ENCODE measurements around the gene TSPAN3. TPM values are rescaled to one million over a fixed set of nuclear protein-coding genes. Genes with fewer than 3 reads are reported as not detected.

The TSPAN3 gene
- total and polyA plus RNA-seq, 2 donors (not counting 3 experiments of a cell fraction or from before 2014, with no cell fraction given) = 215 to 606 TPM

DNA sequence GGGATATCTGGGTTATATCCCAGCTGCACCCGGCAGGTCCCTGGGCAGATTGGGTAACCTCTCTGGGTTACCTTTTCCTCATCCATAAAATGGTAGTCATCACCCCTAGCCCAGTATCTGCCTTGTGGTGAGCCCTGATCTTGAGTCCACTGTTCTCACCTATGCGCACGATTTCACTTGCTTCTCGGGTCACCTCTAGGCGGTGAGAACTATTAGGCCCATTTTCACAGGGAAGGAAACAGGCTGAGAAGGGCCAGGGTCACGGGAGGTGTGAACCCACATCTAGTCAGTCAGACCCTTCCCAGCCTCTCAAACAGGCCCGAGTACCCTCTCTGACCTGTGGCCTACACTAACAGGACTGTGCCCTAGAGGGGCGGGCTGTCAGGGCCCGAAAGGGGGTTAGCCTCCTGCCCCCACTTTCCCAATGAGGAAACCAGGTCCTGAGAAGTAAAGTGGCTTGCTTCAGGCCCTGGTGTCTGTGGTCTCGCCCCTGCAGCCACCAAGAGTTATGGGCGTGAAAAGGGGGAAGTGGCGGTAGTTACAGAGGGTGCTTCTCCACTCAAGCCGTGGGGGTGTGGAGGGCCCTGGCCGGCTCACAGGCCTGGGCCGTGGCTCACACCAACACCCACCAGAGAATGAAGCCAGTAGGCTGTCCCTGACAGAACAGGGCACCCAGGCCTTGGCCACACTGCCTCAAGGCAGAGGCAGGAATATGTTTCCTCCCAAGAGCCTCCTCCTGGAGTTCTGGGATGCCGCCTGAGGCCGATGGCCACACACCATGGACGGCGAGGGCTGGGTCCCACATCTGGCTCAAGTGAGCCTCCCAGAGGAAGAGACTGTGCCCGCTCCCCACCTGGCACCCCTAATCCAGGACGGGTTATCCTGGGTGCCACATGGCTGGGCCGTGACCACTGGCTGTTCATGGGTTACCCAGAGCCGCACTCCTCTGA, 56.5 kb downstream of the TSPAN3 start:
- Histone ChIP-seq H3K9ac (replicated peaks; ENCODE audit: extremely low read depth, insufficient read depth, low read length) (no peak overlapping the region), H4K20me1 (replicated peaks; ENCODE audit: control insufficient read depth, extremely low read depth, insufficient read depth, low read length) (no peaks in the 10 kb centered on the region), H3K4me2 (ENCODE audit: insufficient read depth, low read length) (no peak overlapping the region), H3K79me2 (ENCODE audit: control insufficient read depth, insufficient read depth, low read length) (no peaks in the 10 kb centered on the region), H3K9me1 (replicated peaks; ENCODE audit: control insufficient read depth, extremely low read depth, insufficient read depth, low read length) (no peaks in the 10 kb centered on the region), H3K36me3 (ENCODE audit: control insufficient read depth in 2 of 2, extremely low read depth in 1 of 2, insufficient read depth in 2 of 2, low read length in 2 of 2) (no peaks in the 10 kb centered on the region), H2AFZ (ENCODE audit: low read depth, low read length) (no peak overlapping the region), H3K4me3 (replicated peaks in 1 of 3; ENCODE audit: insufficient read depth in 1 of 3, low read depth in 1 of 3, low read length in 3 of 3) (no peak overlapping the region), H3K27ac (ENCODE audit: insufficient read depth, low read depth, low read length) (no peak overlapping the region), H3K9me3 (replicated peaks; ENCODE audit: control insufficient read depth, insufficient read depth, low read length) (no peaks in the 10 kb centered on the region), H3K27me3 (ENCODE audit: control insufficient read depth in 2 of 2, insufficient read depth in 2 of 2, low read length in 2 of 2) (no peaks in the 10 kb centered on the region), H3K4me1 (ENCODE audit: control insufficient read depth, extremely low read depth, insufficient read depth, low read length) (no peaks in the 10 kb centered on the region)
- TF ChIP-seq MAX (IDR thresholded peaks at IDR 0.05; ENCODE audit: insufficient read depth, insufficient read length) (no peak), POLR2AphosphoS5 (IDR thresholded peaks at IDR 0.05; ENCODE audit: insufficient read depth, low read depth, low read length) (no peak), CTCF (IDR thresholded peaks at IDR 0.05; ENCODE audit: extremely low read depth in 1 of 2, insufficient read depth in 1 of 2, low read depth in 1 of 2, low read length in 2 of 2) (no peak), EZH2 (IDR thresholded peaks at IDR 0.05; ENCODE audit: borderline replicate concordance, low read depth, low read length, severe bottlenecking) (no peak), MYC (IDR thresholded peaks at IDR 0.05; ENCODE audit: low read depth, low read length) (no peak), JUN (IDR thresholded peaks at IDR 0.05; ENCODE audit: borderline replicate concordance, insufficient read depth, insufficient read length, low read depth) (no peak), FOS (IDR thresholded peaks at IDR 0.05; ENCODE audit: borderline replicate concordance, insufficient read depth, low read length) (no peak), POLR2A (IDR thresholded peaks at IDR 0.05; ENCODE audit: low read depth, low read length) (no peak), GATA2 (IDR thresholded peaks at IDR 0.05; ENCODE audit: insufficient read depth, insufficient read length, low read depth, low read length) (no peak)
- dilution Hi-C loops (cut with MboI; ENCODE audit: extremely low pct_ligation_motif_present, low sequenced_read_pairs) = no loop called here
- FAIRE-seq = no peak
- intact Hi-C loops (cut with micrococcal nuclease) = no loop called here
- POLR2A ChIA-PET = no interaction called here
- BruUV-seq (replicated peaks) = no TSS peak
- CTCF ChIA-PET = interaction anchor here (1.3 to 1.5 kb wide), 2 partner anchors 9 to 10 kb away, joined by 5 to 7 read pairs; no protein-coding TSS in a partner anchor
- DNase-seq (ENCODE audit: low read depth, low spot score) = no peak

Data from endothelial cell of umbilical vein (primary cell).